ENCODE data around the gene RORC. TPM values are rescaled to one million over a fixed set of nuclear protein-coding genes. Genes with fewer than 3 reads are reported as not detected.

The RORC gene
- total RNA-seq, 1 donor from 2014 or later: not detected

DNA sequence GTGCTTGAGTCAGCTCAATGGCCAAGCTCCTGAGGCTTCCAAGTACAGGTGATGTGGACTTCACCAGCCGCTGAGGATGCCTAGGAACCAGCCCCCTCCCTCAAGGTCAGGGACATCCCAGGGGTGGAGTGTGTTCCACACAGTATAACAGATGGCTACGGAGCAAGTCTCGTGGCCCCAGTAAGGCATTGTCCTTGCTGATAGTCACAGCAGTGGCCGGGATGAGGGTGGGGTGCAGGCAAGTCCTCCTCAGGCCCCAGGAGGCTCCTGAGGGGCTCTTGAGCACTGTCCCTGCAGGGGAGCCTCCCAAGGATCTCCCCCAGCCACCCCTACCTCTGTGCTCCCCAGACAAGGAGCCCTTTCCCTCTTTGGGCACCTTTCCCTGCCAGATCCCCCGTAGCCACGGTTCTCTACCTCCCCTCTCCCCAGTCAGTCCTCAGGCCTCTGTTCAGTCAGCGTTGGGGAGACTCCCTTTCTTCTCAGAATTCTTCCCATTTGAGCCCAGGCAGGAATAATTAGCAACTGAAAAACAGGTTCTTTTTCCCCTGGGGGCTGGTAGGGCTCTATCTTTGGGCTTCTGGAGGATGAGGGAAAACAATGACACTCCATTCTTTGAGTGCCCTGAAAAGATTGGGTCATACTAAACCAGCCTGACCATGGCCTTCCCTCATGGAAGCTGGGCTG is 29.0 kb upstream of the RORC start:
- Histone ChIP-seq H3K4me1 (ENCODE audit: insufficient read depth, low read length) (no peaks in the 10 kb centered on the region), H3K9ac (ENCODE audit: low read length) (no peak overlapping the region), H3K27ac (ENCODE audit: low read depth, low read length) (no peak overlapping the region), H3K36me3 (ENCODE audit: insufficient read depth, low read length) (no peaks in the 10 kb centered on the region), H3K4me2 (ENCODE audit: low read length) (no peak overlapping the region), H4K20me1 (ENCODE audit: insufficient read depth, low read length) (no peaks in the 10 kb centered on the region), H2AFZ (ENCODE audit: low read depth, low read length) (no peak overlapping the region), H3K9me3 (ENCODE audit: insufficient read depth, low read depth, low read length) (no peaks in the 10 kb centered on the region), H3K4me3 (ENCODE audit: insufficient read depth, low read depth, low read length) (no peak overlapping the region), H3K79me2 (ENCODE audit: insufficient read depth, low read length) (no peaks in the 10 kb centered on the region), H3K27me3 (ENCODE audit: insufficient read depth, low read length) (peaks cover 3% of the 10 kb centered on the region)
- H3K36me3 Mint-ChIP-seq (ENCODE audit: low read depth, unreplicated experiment): no peaks in the 10 kb centered on the region
- peaks cover 2% of the 10 kb centered on the region for H3K9me3 Mint-ChIP-seq (ENCODE audit: unreplicated experiment)
- H3K4me1 Mint-ChIP-seq (ENCODE audit: low read depth, unreplicated experiment): peaks cover 22% of the 10 kb centered on the region
- no peak for TF ChIP-seq EZH2 (IDR thresholded peaks at IDR 0.05; ENCODE audit: insufficient read depth, low read length)
- TF ChIP-seq, protein P1, sequence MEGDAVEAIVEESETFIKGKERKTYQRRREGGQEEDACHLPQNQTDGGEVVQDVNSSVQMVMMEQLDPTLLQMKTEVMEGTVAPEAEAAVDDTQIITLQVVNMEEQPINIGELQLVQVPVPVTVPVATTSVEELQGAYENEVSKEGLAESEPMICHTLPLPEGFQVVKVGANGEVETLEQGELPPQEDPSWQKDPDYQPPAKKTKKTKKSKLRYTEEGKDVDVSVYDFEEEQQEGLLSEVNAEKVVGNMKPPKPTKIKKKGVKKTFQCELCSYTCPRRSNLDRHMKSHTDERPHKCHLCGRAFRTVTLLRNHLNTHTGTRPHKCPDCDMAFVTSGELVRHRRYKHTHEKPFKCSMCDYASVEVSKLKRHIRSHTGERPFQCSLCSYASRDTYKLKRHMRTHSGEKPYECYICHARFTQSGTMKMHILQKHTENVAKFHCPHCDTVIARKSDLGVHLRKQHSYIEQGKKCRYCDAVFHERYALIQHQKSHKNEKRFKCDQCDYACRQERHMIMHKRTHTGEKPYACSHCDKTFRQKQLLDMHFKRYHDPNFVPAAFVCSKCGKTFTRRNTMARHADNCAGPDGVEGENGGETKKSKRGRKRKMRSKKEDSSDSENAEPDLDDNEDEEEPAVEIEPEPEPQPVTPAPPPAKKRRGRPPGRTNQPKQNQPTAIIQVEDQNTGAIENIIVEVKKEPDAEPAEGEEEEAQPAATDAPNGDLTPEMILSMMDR (IDR thresholded peaks at IDR 0.05; ENCODE audit: insufficient read depth, low read depth, low read length): no peak
- no peak for DNase-seq (ENCODE audit: low read depth)
- no peak for FAIRE-seq
- peaks cover 25% of the 10 kb centered on the region for H3K27me3 Mint-ChIP-seq (ENCODE audit: low read depth, unreplicated experiment)
- no peak overlapping the region for H3K27ac Mint-ChIP-seq (ENCODE audit: unreplicated experiment)
- H3K4me3 Mint-ChIP-seq (ENCODE audit: unreplicated experiment): no peak overlapping the region

DNA sequence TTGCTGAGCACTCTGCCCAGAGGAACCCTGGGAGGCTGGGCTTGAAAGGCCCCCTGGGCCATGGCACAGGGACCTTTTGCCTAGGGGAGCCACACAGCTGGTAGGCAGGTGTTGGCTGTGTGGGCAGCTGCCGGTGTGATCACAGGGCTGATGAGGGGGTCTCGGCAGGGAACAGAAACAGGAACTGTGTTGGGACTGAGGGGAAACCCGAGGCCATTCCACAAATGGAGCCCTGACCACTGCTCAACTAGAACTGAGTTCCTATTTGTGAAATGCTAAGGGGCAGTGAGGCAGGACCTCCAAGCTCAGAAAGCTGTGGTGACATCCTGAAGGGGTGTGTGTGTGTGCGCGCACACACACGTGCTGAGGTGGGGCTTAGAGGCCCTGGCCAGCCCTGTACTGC is 28.3 kb upstream of the RORC start:
- Histone ChIP-seq H3K9ac (ENCODE audit: low read length) (no peak overlapping the region), H3K4me3 (ENCODE audit: insufficient read depth, low read depth, low read length) (no peak overlapping the region), H3K79me2 (ENCODE audit: insufficient read depth, low read length) (no peaks in the 10 kb centered on the region), H3K4me1 (ENCODE audit: insufficient read depth, low read length) (no peaks in the 10 kb centered on the region), H4K20me1 (ENCODE audit: insufficient read depth, low read length) (no peaks in the 10 kb centered on the region), H3K27me3 (ENCODE audit: insufficient read depth, low read length) (peaks cover 3% of the 10 kb centered on the region), H3K9me3 (ENCODE audit: insufficient read depth, low read depth, low read length) (no peaks in the 10 kb centered on the region), H3K27ac (ENCODE audit: low read depth, low read length) (no peak overlapping the region), H2AFZ (ENCODE audit: low read depth, low read length) (no peak overlapping the region), H3K4me2 (ENCODE audit: low read length) (no peak overlapping the region), H3K36me3 (ENCODE audit: insufficient read depth, low read length) (no peaks in the 10 kb centered on the region)
- FAIRE-seq (no peak), DNase-seq (ENCODE audit: low read depth) (no peak)
- Mint-ChIP-seq H3K27ac (ENCODE audit: unreplicated experiment) (no peak overlapping the region), H3K36me3 (ENCODE audit: low read depth, unreplicated experiment) (no peaks in the 10 kb centered on the region), H3K27me3 (ENCODE audit: low read depth, unreplicated experiment) (peaks cover 21% of the 10 kb centered on the region), H3K4me3 (ENCODE audit: unreplicated experiment) (no peak overlapping the region), H3K9me3 (ENCODE audit: unreplicated experiment) (peaks cover 2% of the 10 kb centered on the region), H3K4me1 (ENCODE audit: low read depth, unreplicated experiment) (peaks cover 23% of the 10 kb centered on the region)
- TF ChIP-seq, protein P1 (IDR thresholded peaks at IDR 0.05; ENCODE audit: insufficient read depth, low read depth, low read length): no peak

DNA sequence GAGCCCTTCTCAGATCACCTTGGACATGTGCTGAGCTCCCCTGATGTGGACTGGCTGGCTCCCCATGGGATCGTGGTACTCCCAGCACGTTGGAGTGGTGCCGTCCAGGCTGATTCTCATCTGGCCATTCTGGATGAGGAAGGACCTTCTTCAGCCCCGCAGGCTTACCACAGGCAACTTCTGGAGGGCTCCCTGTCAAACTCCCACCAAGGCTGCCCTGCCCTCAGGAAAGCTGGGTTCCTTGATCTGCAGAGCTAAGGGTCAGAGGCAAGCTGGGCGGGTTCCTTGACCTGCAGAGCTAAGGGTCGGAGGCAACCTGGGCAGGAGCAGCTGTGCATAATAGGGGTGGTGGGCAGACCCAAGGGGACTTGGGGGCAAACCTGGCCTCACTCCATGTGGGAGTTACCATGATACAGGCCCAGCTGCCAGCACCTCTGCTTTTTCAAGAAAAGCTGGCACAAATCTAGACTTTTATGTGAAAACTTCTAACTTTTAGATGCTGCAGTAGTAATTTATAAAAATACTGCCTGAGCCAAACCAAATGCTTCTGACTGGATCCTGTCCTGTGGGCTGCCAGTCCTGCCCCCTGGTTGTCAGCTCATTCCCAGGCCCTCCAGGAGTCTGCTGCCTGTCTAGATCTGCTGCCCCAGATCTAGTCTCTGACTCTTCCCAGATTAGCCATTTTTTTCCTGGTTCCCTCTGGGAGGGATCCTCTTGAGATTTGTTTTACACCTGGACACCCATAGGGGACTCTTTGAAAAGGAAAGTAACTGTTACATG is 27.5 kb upstream of the RORC start:
- no peak overlapping the region for H3K27ac ChIP-seq (ENCODE audit: low read depth, low read length)
- H3K27me3 Mint-ChIP-seq (ENCODE audit: low read depth, unreplicated experiment): peaks cover 21% of the 10 kb centered on the region
- no peak for DNase-seq (ENCODE audit: low read depth)

More for the DNA sequence above, 27.5 kb upstream of the RORC start:
- Histone ChIP-seq H3K9me3 (ENCODE audit: insufficient read depth, low read depth, low read length) (no peaks in the 10 kb centered on the region), H3K4me1 (ENCODE audit: insufficient read depth, low read length) (no peaks in the 10 kb centered on the region), H3K36me3 (ENCODE audit: insufficient read depth, low read length) (no peaks in the 10 kb centered on the region), H3K27me3 (ENCODE audit: insufficient read depth, low read length) (peaks cover 3% of the 10 kb centered on the region), H3K9ac (ENCODE audit: low read length) (no peak overlapping the region), H4K20me1 (ENCODE audit: insufficient read depth, low read length) (no peaks in the 10 kb centered on the region), H3K79me2 (ENCODE audit: insufficient read depth, low read length) (no peaks in the 10 kb centered on the region), H3K4me3 (ENCODE audit: insufficient read depth, low read depth, low read length) (no peak overlapping the region), H3K4me2 (ENCODE audit: low read length) (no peak overlapping the region), H2AFZ (ENCODE audit: low read depth, low read length) (no peak overlapping the region)
- peaks cover 23% of the 10 kb centered on the region for H3K4me1 Mint-ChIP-seq (ENCODE audit: low read depth, unreplicated experiment)
- no peak overlapping the region for H3K27ac Mint-ChIP-seq (ENCODE audit: unreplicated experiment)
- H3K36me3 Mint-ChIP-seq (ENCODE audit: low read depth, unreplicated experiment): no peaks in the 10 kb centered on the region
- H3K9me3 Mint-ChIP-seq (ENCODE audit: unreplicated experiment): peaks cover 2% of the 10 kb centered on the region
- H3K4me3 Mint-ChIP-seq (ENCODE audit: unreplicated experiment): no peak overlapping the region
- no peak for FAIRE-seq
- TF ChIP-seq, protein P1 (IDR thresholded peaks at IDR 0.05; ENCODE audit: insufficient read depth, low read depth, low read length): no peak
- no peak for TF ChIP-seq EZH2 (IDR thresholded peaks at IDR 0.05; ENCODE audit: insufficient read depth, low read length)
